Neural crest cell (in vitro differentiated cells): ENCODE measurements around the gene KHDRBS2. TPM values are rescaled to one million over a fixed set of nuclear protein-coding genes. Genes with fewer than 3 reads are reported as not detected.

ENCODE experiments used
- DNase-seq: peaks from one replicate; pipeline ENCODE4 v3.0.0; 2021; ENCODE audit warnings: low read depth, mixed read lengths, low spot score
- H3K27ac Mint-ChIP-seq: one replicate; pipeline ENCODE4 v1.8.0; 2021; ENCODE audit warnings: mild to moderate bottlenecking, mixed read lengths; ENCODE audit not compliant: unreplicated experiment
- H3K27me3 Mint-ChIP-seq: 2 replicates; pipeline ENCODE4 v1.8.0; 2021; ENCODE audit warnings: low read depth, mild to moderate bottlenecking, mixed read lengths
- H3K36me3 Mint-ChIP-seq: 2 replicates; pipeline ENCODE4 v1.8.0; 2021; ENCODE audit warnings: low read depth, mild to moderate bottlenecking, mixed read lengths
- H3K4me1 Mint-ChIP-seq: 2 replicates; pipeline ENCODE4 v1.8.0; 2021; ENCODE audit warnings: mixed read lengths
- H3K4me3 Mint-ChIP-seq: one replicate; pipeline ENCODE4 v1.8.0; 2021; ENCODE audit warnings: mild to moderate bottlenecking, mixed read lengths
- H3K9me3 Mint-ChIP-seq: 2 replicates; pipeline ENCODE4 v1.8.0; 2021; ENCODE audit warnings: mixed read lengths
- total RNA-seq: library from RNA; stranded (reverse); gene quantifications from 2 replicates; pipeline ENCODE4 v1.2.1, GENCODE V29; 2021
- TF ChIP-seq, protein P1 (sequence below): fragments of 200-600 bp; sonication (generic); conservative IDR thresholded peaks from 2 replicates; pipeline ENCODE4 v1.5.0; 2021; ENCODE audit warnings: antibody characterized with exemption, mild to moderate bottlenecking

KHDRBS2 gene
- total RNA-seq, 1 donor from 2014 or later, result 7.0 TPM

DNA sequence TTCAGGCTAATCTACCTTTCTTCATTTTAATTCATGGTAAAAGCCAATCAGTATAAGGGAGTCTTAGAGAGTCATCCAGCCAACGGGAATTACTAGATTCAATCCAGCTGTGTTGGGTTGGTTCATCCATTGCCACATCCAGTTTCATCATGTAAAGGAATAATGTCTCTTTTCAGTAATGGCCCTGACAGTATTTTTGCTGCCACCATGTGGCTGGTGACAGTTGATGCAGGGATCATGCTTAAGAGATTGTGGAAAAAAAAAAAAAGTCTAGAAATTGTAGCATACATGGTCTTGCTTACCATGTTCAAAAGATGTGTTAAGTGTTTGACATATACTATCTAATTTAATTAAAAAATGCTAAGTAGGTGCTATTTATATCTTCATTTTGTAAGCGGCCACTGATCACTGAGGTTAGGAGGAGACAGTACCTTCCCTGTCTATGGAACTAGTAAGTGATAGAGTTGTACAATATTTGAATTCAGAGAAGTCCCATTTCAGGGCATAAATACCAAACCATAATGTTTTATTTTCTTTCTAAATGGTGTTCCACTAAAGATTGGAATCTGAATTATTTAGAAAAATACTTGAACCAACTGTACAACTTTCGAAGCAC lies 135.9 kb downstream of the KHDRBS2 start:
- no peaks in the 10 kb centered on the region for H3K36me3 Mint-ChIP-seq
- TF ChIP-seq, protein P1, sequence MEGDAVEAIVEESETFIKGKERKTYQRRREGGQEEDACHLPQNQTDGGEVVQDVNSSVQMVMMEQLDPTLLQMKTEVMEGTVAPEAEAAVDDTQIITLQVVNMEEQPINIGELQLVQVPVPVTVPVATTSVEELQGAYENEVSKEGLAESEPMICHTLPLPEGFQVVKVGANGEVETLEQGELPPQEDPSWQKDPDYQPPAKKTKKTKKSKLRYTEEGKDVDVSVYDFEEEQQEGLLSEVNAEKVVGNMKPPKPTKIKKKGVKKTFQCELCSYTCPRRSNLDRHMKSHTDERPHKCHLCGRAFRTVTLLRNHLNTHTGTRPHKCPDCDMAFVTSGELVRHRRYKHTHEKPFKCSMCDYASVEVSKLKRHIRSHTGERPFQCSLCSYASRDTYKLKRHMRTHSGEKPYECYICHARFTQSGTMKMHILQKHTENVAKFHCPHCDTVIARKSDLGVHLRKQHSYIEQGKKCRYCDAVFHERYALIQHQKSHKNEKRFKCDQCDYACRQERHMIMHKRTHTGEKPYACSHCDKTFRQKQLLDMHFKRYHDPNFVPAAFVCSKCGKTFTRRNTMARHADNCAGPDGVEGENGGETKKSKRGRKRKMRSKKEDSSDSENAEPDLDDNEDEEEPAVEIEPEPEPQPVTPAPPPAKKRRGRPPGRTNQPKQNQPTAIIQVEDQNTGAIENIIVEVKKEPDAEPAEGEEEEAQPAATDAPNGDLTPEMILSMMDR, result peak; percentile 85
- peak; percentile 12 for DNase-seq
- H3K4me3 Mint-ChIP-seq, result no peak overlapping the region
- no peaks in the 10 kb centered on the region for H3K4me1 Mint-ChIP-seq
- H3K9me3 Mint-ChIP-seq, result no peaks in the 10 kb centered on the region
- H3K27ac Mint-ChIP-seq, result no peak overlapping the region
- H3K27me3 Mint-ChIP-seq, result no peaks in the 10 kb centered on the region

DNA sequence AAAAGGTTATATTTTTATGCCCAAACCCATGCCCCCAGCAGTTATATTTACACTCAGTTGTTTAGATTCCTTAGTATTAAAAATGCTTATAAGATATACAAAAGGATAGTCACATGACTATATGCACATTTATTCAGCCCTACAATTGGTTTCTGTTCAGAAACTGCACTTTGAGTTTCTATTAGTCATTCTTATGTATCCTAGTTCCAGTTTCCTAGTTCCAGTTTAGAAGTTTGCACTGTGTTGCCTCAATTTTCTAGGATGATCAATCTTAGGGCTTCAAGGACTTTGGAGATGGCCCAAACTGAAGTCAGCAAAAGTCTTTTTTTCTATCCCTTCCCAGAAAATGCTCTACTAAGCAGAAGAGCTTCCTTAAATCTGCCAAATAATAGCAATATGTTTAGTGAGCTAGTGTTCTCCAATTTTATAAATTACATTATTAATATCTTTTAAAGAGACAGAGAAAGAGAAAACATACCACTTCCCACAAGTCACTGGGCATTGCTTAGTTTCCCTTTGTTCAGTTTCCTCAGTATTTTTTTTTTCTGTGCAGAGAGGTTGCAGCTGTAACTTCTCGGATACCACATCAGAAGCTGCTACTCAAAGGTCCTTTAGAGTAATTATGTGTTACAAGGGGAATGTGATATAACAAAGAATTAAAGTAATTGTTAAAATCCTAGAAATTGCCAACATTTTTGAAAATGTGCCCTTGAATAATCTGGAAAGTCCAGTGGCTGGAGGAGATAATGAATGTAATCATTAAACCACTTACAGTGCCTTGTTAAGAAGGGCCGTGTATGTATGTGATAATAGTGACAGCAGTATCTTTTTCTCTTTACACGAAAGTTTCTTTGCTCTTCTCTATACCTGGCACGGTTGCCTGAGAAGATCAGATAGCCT lies 138.8 kb downstream of the KHDRBS2 start:
- H3K36me3 Mint-ChIP-seq, result no peaks in the 10 kb centered on the region
- H3K4me1 Mint-ChIP-seq, result no peaks in the 10 kb centered on the region
- TF ChIP-seq, protein P1, result no peak
- no peaks in the 10 kb centered on the region for H3K9me3 Mint-ChIP-seq
- H3K4me3 Mint-ChIP-seq, result no peak overlapping the region
- H3K27ac Mint-ChIP-seq, result no peak overlapping the region
- DNase-seq, result no peak
- no peaks in the 10 kb centered on the region for H3K27me3 Mint-ChIP-seq

DNA sequence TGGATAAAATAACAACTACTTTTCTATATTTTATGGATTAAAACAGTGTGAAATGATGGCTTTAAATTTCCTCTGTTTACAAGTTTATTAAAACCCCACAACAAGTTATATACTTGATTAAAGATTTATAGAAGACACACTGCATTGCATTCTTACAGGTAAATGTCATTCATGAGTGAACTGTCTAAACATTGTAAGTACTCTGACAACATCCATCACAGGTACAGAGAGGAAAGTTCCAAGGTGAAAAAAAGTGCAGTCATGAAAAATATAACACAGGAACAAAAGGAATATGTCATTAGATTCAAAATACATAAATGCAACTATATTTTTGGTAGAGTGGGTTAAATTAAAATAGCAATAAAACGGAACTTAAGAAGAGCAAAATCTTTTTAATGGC lies 156.9 kb downstream of the KHDRBS2 start:
- DNase-seq, result no peak

DNA sequence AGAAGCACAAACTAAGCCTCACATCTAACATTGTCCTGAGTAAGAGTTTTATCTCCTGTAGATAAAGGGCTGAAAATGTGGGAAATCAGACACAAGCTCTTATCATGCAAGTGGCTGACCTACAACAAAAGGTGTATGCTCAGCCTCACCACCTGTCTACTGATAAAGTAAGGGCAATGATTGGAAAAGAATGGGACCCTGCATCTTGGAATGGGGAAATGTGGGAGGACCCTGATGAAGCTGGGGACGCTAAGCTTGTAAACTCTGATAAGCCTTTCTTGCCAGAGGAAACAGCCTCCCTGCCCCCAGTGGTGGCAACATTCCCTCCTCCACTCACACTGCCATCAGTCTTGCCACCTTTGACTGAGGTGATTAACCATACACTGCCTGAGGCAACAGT lies 166.6 kb downstream of the KHDRBS2 start:
- TF ChIP-seq, protein P1, result no peak
- Mint-ChIP-seq H3K36me3 (peaks cover 13% of the 10 kb centered on the region), H3K4me1 (no peaks in the 10 kb centered on the region), H3K27ac (no peak overlapping the region), H3K27me3 (no peaks in the 10 kb centered on the region), H3K4me3 (no peak overlapping the region), H3K9me3 (peaks cover 9% of the 10 kb centered on the region)
- no peak for DNase-seq

More for the DNA sequence above, 156.9 kb downstream of the KHDRBS2 start:
- TF ChIP-seq, protein P1, result no peak
- Mint-ChIP-seq H3K4me3 (no peak overlapping the region), H3K27me3 (no peaks in the 10 kb centered on the region), H3K9me3 (peaks cover 10% of the 10 kb centered on the region), H3K36me3 (peaks cover 13% of the 10 kb centered on the region), H3K27ac (no peak overlapping the region), H3K4me1 (no peaks in the 10 kb centered on the region)

DNA sequence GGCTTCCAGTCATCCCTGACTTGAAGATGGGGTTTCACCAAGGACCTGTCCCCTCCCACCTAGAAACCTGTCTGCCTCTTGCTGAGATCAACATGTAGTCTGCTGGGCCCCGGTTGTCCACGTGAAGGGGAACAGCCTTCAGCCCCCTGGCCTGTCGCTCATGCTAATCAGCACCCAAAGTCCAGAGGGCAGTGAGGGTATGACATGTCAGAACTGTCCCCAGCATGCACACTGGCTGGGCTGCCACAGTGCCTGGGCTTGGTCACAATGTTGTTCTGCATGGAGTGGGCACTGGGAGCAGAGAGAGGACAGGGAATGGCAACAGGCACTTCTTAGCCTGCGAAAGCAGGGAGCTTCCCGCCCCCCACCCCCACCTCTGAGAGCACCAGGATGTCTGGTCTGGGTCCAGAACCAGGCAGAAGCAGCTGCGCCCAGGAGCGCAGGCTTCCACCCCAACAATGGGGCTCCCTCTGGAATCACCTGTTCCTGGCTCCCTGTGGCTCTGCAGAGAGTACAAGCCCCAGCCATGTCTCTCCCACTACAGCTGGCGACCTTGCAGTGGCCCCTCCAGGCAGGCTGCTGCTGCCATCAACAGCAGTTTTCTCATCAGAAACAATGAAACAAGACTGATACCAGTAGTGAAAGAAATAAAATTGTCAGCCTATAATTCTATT lies 182.7 kb downstream of the KHDRBS2 start:
- H3K27ac Mint-ChIP-seq, result no peak overlapping the region
- DNase-seq, result no peak
- peaks cover 9% of the 10 kb centered on the region for H3K9me3 Mint-ChIP-seq
- peaks cover 8% of the 10 kb centered on the region for H3K36me3 Mint-ChIP-seq
- H3K4me3 Mint-ChIP-seq, result no peak overlapping the region
- no peaks in the 10 kb centered on the region for H3K4me1 Mint-ChIP-seq
- TF ChIP-seq, protein P1, result no peak
- H3K27me3 Mint-ChIP-seq, result no peaks in the 10 kb centered on the region
